ENCODE data around the gene CCSER1.
"Not testable (repeated sequence)": the region's sequence is repeated elsewhere in the genome, so short reads cannot be mapped to it uniquely, and the experiment has no call there.

CCSER1 gene

GRCh38 chr4:90838859-90839258, 711.7 kb downstream of the CCSER1 start:
- DNase-seq (ENCODE audit: low read depth in 2 of 2) = not testable (repeated sequence)

- no peak for DNase-seq (ENCODE audit: low read depth in 2 of 2)
These were observed 713.1 kb downstream of the CCSER1 start for GRCh38 chr4:90840291-90840690.

GRCh38 chr4:90840828-90841227, 713.6 kb downstream of the CCSER1 start:
- no peak for DNase-seq (ENCODE audit: low read depth in 2 of 2)

GRCh38 chr4:90841676-90842075, 714.5 kb downstream of the CCSER1 start:
- no peak for DNase-seq (ENCODE audit: low read depth in 2 of 2)

GRCh38 chr4:90842960-90843359, 715.8 kb downstream of the CCSER1 start:
- DNase-seq (ENCODE audit: low read depth in 2 of 2) = no peak

- DNase-seq (ENCODE audit: low read depth in 2 of 2) = no peak
These were observed 717.0 kb downstream of the CCSER1 start for GRCh38 chr4:90844241-90844640.

- DNase-seq (ENCODE audit: low read depth in 2 of 2) = no peak
These were observed 718.6 kb downstream of the CCSER1 start for GRCh38 chr4:90845777-90846176.

GRCh38 chr4:90852237-90852636, 725.0 kb downstream of the CCSER1 start:
- DNase-seq (ENCODE audit: low read depth in 2 of 2) = no peak

GRCh38 chr4:90855111-90855510, 727.9 kb downstream of the CCSER1 start:
- no peak for DNase-seq (ENCODE audit: low read depth in 2 of 2)

- DNase-seq (ENCODE audit: low read depth in 2 of 2) = no peak
These were observed 730.1 kb downstream of the CCSER1 start for GRCh38 chr4:90857081-90857820.

- DNase-seq (ENCODE audit: low read depth in 2 of 2) = no peak
These were observed 748.6 kb downstream of the CCSER1 start for GRCh38 chr4:90875791-90876190.

- no peak for DNase-seq (ENCODE audit: low read depth in 2 of 2)
These were observed 749.1 kb downstream of the CCSER1 start for GRCh38 chr4:90876296-90876695.

- DNase-seq (ENCODE audit: low read depth in 2 of 2) = no peak
These were observed 756.3 kb downstream of the CCSER1 start for GRCh38 chr4:90883519-90883918.

- no peak for DNase-seq (ENCODE audit: low read depth in 2 of 2)
These were observed 761.4 kb downstream of the CCSER1 start for GRCh38 chr4:90888571-90888970.

- no peak for DNase-seq (ENCODE audit: low read depth in 2 of 2)
These were observed 762.0 kb downstream of the CCSER1 start for GRCh38 chr4:90889171-90889570.

- DNase-seq (ENCODE audit: low read depth in 2 of 2) = not testable (repeated sequence)
These were observed 776.2 kb downstream of the CCSER1 start for GRCh38 chr4:90903413-90903812.

GRCh38 chr4:90904021-90904420, 776.8 kb downstream of the CCSER1 start:
- no peak for DNase-seq (ENCODE audit: low read depth in 2 of 2)

GRCh38 chr4:90906239-90906638, 779.0 kb downstream of the CCSER1 start:
- no peak for DNase-seq (ENCODE audit: low read depth in 2 of 2)

GRCh38 chr4:90911724-90912434, 784.7 kb downstream of the CCSER1 start:
- DNase-seq (ENCODE audit: low read depth in 2 of 2) = not testable (repeated sequence)

- DNase-seq (ENCODE audit: low read depth in 2 of 2) = no peak
These were observed 795.0 kb downstream of the CCSER1 start for GRCh38 chr4:90922174-90922573.

- DNase-seq (ENCODE audit: low read depth in 2 of 2) = no peak
These were observed 799.8 kb downstream of the CCSER1 start for GRCh38 chr4:90926957-90927356.

GRCh38 chr4:90943311-90943710, 816.1 kb downstream of the CCSER1 start:
- DNase-seq (ENCODE audit: low read depth in 2 of 2) = no peak

GRCh38 chr4:90946945-90947344, 819.8 kb downstream of the CCSER1 start:
- DNase-seq (ENCODE audit: low read depth in 2 of 2) = no peak

All from stimulated activated CD4-positive, alpha-beta T cell treated with anti-CD3 and anti-CD28 coated beads, Interleukin-4, amount 100 ng/mL, for 48 hours (primary cell).